MM.1S (cell line): ENCODE measurements around the gene NME1.
A peak's percentile ranks its signal among the peaks of the same experiment; 100 is the strongest.

ENCODE experiments used
- DNase-seq: peaks from one replicate; pipeline ENCODE4 v3.0.0-alpha.2; 2015
- H2AFZ ChIP-seq: fragments of 300-600 bp; sonication (generic); 2 replicates; pipeline ENCODE4 v1.6.0; 2016; ENCODE audit warnings: antibody characterized with exemption, low read length
- H3F3A ChIP-seq: fragments of 300-600 bp; sonication (generic); 2 replicates; pipeline ENCODE4 v1.6.1; 2016; ENCODE audit warnings: mild to moderate bottlenecking, antibody characterized with exemption, low read length, moderate library complexity, mixed read lengths; ENCODE audit not compliant: insufficient read depth
- H3K27ac ChIP-seq: fragments of 300-600 bp; sonication (generic); 2 replicates; pipeline ENCODE4 v1.5.1; 2016; ENCODE audit warnings: mild to moderate bottlenecking, low read length
- H3K27me3 ChIP-seq: fragments of 300-600 bp; sonication (generic); replicated peaks from 2 replicates; pipeline ENCODE4 v1.6.0; 2016; ENCODE audit warnings: low read length; ENCODE audit not compliant: insufficient read depth
- H3K36me3 ChIP-seq: fragments of 300-600 bp; sonication (generic); replicated peaks from 2 replicates; pipeline ENCODE4 v1.6.1; 2016; ENCODE audit warnings: mild to moderate bottlenecking, low read length, mixed read lengths; ENCODE audit not compliant: insufficient read depth
- H3K4me1 ChIP-seq: fragments of 300-600 bp; sonication (generic); 2 replicates; pipeline ENCODE4 v1.6.1; 2016; ENCODE audit warnings: low read length, mixed read lengths
- H3K4me2 ChIP-seq: fragments of 300-600 bp; sonication (generic); 2 replicates; pipeline ENCODE4 v1.6.0; 2016; ENCODE audit warnings: low read depth, low read length
- H3K4me3 ChIP-seq: fragments of 300-600 bp; sonication (generic); 2 replicates; pipeline ENCODE4 v1.5.1; 2016; ENCODE audit warnings: low read length, mixed read lengths
- H3K79me2 ChIP-seq: fragments of 300-600 bp; sonication (generic); 2 replicates; pipeline ENCODE4 v1.6.1; 2016; ENCODE audit warnings: mixed run types, low read length, mixed read lengths
- H3K9ac ChIP-seq: fragments of 300-600 bp; sonication (generic); 2 replicates; pipeline ENCODE4 v1.6.1; 2016; ENCODE audit warnings: low read length, mixed read lengths
- H3K9me2 ChIP-seq: fragments of 300-600 bp; sonication (generic); replicated peaks from 2 replicates; pipeline ENCODE4 v1.6.1; 2016; ENCODE audit warnings: mild to moderate bottlenecking, low read length, mixed read lengths; ENCODE audit not compliant: insufficient read depth
- H3K9me3 ChIP-seq: fragments of 300-600 bp; sonication (generic); replicated peaks from 2 replicates; pipeline ENCODE4 v1.6.1; 2016; ENCODE audit warnings: mild to moderate bottlenecking, low read length, mixed read lengths; ENCODE audit not compliant: insufficient read depth
- H4K20me1 ChIP-seq: fragments of 300-600 bp; sonication (generic); 2 replicates; pipeline ENCODE4 v1.6.1; 2016; ENCODE audit warnings: mild to moderate bottlenecking, low read length, moderate library complexity, mixed read lengths; ENCODE audit not compliant: insufficient read depth
- EZH2 ChIP-seq: fragments of 300-600 bp; sonication (generic); optimal IDR thresholded peaks from 2 replicates; pipeline ENCODE3; 2017; ENCODE audit warnings: low read depth, mild to moderate bottlenecking, antibody characterized with exemption, low read length, mixed read lengths
- EZH2phosphoT487 ChIP-seq: fragments of 300-600 bp; sonication (generic); IDR thresholded peaks from 2 replicates; pipeline ENCODE4 v1.6.1; 2018; ENCODE audit warnings: antibody characterized with exemption, low read length
- TF ChIP-seq, protein P1 (sequence below): fragments of 300-600 bp; sonication (generic); IDR thresholded peaks from 2 replicates; pipeline ENCODE4 v1.5.1; 2016; ENCODE audit warnings: antibody characterized with exemption, low read length, mixed read lengths

The NME1 gene

DNA sequence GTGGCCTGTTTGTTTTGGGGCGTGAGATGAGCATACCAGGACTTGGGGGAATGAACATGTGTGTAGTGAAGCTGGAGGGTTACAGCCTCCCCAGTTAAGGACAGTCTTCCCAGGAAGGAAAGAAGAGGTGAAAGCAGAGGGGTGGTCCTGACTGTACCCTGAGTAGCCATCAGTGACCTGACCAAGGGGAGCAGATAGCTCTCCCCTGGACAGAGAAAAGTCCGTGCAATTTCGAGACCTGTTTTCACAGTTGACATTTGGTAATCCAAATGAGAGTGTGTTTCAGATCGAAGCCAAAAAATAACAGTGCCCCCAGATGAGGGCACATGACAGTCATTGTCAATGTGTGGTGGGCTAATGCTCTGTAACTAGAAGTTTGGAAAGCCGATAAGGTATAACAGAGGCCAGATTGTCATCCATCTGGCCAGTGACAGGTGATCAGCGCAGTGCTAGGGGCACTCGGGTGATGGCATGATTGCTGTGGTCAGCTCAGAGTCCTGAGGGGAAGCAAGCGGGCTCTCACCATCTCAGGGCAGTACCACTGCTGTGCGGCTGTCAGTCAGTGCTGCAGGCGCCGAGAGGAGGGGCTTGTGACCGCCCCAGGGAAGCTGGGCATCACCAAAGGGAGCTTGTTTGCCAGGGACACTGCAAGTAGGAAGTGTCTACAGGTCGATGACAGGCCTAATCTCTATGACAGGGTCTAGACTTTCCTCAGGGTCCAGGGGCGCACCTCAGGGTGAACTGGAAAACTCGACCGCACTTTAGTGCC, 11.7 kb downstream of the NME1 start:
- no peak for DNase-seq
- Histone ChIP-seq H3K79me2 (peaks cover 36% of the 10 kb centered on the region), H4K20me1 (no peaks in the 10 kb centered on the region), H3K9me2 (no peaks in the 10 kb centered on the region), H3K27me3 (no peaks in the 10 kb centered on the region), H3K4me1 (peaks cover 10% of the 10 kb centered on the region), H3K4me2 (peak overlapping the region; percentile 79), H3K4me3 (peak overlapping the region; percentile 87), H3K36me3 (peaks cover 8% of the 10 kb centered on the region), H2AFZ (peak overlapping the region; percentile 59; the same call in 1 of the 2 replicates), H3K9ac (peak overlapping the region; percentile 96; the same call in 1 of the 2 replicates), H3F3A (peaks cover 15% of the 10 kb centered on the region), H3K27ac (peak overlapping the region; percentile 87; the same call in 1 of the 2 replicates), H3K9me3 (no peaks in the 10 kb centered on the region)
- TF ChIP-seq EZH2, result no peak
- TF ChIP-seq, protein P1, sequence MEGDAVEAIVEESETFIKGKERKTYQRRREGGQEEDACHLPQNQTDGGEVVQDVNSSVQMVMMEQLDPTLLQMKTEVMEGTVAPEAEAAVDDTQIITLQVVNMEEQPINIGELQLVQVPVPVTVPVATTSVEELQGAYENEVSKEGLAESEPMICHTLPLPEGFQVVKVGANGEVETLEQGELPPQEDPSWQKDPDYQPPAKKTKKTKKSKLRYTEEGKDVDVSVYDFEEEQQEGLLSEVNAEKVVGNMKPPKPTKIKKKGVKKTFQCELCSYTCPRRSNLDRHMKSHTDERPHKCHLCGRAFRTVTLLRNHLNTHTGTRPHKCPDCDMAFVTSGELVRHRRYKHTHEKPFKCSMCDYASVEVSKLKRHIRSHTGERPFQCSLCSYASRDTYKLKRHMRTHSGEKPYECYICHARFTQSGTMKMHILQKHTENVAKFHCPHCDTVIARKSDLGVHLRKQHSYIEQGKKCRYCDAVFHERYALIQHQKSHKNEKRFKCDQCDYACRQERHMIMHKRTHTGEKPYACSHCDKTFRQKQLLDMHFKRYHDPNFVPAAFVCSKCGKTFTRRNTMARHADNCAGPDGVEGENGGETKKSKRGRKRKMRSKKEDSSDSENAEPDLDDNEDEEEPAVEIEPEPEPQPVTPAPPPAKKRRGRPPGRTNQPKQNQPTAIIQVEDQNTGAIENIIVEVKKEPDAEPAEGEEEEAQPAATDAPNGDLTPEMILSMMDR, result no peak
- TF ChIP-seq EZH2phosphoT487, result no peak

DNA sequence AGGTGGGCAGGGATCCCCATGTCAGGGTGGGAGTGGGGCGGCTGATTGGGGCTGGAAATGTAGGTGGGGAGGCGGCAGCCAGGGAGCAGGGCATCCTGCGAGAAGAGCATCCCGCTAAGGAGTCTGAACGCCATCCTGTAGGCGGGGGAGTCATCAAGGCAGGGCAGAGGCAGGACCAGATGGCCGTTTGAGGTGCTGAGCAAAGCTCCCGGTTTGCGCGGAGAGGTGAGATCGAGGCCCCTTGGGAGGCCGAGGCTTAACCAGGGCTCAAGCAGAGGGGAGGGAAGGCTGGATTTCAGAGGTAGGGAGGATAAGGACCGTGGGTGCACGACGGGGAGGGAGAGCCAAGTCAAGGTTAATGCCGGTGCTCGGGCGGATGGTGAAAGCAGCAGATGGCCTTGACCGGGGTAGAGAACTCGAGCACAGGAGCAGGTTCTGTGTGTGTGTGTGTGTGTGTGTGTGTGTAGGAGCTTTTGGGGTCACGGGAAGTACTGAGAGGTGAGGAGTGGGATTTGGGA, 12.4 kb downstream of the NME1 start:
- Histone ChIP-seq H3K27ac (peak overlapping the region; percentile 87; the same call in 1 of the 2 replicates), H3K4me3 (peak overlapping the region; percentile 87), H4K20me1 (no peaks in the 10 kb centered on the region), H3K4me2 (peak overlapping the region; percentile 79), H3K9ac (peak overlapping the region; percentile 96; the same call in 1 of the 2 replicates), H3K9me3 (no peaks in the 10 kb centered on the region), H3K79me2 (peaks cover 34% of the 10 kb centered on the region), H3K36me3 (peaks cover 8% of the 10 kb centered on the region), H3K9me2 (no peaks in the 10 kb centered on the region), H2AFZ (peak overlapping the region; percentile 59), H3K27me3 (no peaks in the 10 kb centered on the region), H3K4me1 (peaks cover 10% of the 10 kb centered on the region), H3F3A (peaks cover 15% of the 10 kb centered on the region)
- TF ChIP-seq EZH2phosphoT487, result no peak
- TF ChIP-seq EZH2, result no peak
- TF ChIP-seq, protein P1, result no peak
- no peak for DNase-seq

DNA sequence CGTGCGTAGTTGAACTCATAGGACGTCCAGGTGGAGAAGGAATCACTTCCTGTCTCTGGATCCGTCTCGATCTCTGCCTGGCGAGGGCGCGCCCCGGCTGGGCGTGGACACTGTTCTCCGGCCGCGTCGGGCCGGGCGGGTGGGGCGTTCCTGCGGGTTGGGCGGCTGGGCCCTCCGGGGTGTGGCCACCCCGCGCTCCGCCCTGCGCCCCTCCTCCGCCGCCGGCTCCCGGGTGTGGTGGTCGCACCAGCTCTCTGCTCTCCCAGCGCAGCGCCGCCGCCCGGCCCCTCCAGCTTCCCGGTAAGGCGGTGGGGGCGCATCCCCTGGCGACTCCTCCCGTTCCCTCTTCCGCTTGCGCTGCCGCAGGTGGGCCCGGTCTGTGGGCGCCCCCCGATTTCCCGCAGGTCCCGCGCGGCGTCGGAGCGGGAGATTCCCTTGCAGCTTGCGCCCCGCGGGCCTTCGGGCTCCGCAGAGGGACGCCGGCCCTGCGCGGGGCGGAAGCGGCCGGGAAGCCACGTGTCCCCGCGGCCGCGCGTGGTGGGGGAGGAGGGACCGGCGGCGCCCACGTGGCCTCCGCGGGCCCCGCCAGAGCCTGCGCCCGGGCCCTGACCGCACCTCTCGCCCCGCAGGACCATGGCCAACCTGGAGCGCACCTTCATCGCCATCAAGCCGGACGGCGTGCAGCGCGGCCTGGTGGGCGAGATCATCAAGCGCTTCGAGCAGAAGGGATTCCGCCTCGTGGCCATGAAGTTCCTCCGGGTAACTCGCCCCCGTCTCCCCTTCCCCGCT, 13.0 kb downstream of the NME1 start, which contains the start of gene NME2:
Gene NME2 (plus strand): TSS at position 214 of the 789 bp plus-strand sequence. CDS start 420 bp downstream, at position 634.
- Histone ChIP-seq H3K9me2 (no peaks in the 10 kb centered on the region), H3K36me3 (peaks cover 5% of the 10 kb centered on the region; the same call in 1 of the 2 replicates), H3K27ac (peak within 1 kb of the TSS; percentile 87), H3K79me2 (peaks cover 28% of the 10 kb centered on the region), H3K9me3 (no peaks in the 10 kb centered on the region), H3K9ac (peak within 1 kb of the TSS; percentile 96), H3K4me1 (peaks cover 10% of the 10 kb centered on the region), H4K20me1 (no peaks in the 10 kb centered on the region), H3K4me2 (peak within 1 kb of the TSS; percentile 79), H3F3A (peaks cover 15% of the 10 kb centered on the region), H2AFZ (peak within 1 kb of the TSS; percentile 82), H3K27me3 (no peaks in the 10 kb centered on the region), H3K4me3 (peak within 1 kb of the TSS; percentile 87)
- DNase-seq, result peak; percentile 83
- TF ChIP-seq EZH2phosphoT487 (no peak), EZH2 (no peak)
- TF ChIP-seq, protein P1, result no peak
